Upper lobe of left lung (tissue), 6 donors: ENCODE measurements around the gene NET1. TPM values are rescaled to one million over a fixed set of nuclear protein-coding genes. Genes with fewer than 3 reads are reported as not detected.

Source experiments
- ATAC-seq, 2 donors: fragments of 200-7000 bp; cut with Tn5 transposase; one replicate each; pipeline ENCODE4 v1.9.1; 2022; ENCODE audit warnings: mild to moderate bottlenecking in 2 of 2, moderate library complexity in 2 of 2; ENCODE audit not compliant: low FRiP score in 2 of 2
- DNase-seq, 2 donors: peaks; one replicate each; pipeline ENCODE4 v3.0.0-alpha.2; 2019 to 2020
- H3K27ac ChIP-seq, 4 donors: fragments of 200-600 bp; sonication (generic); one replicate each; pipeline ENCODE4 v1.5.1; 2016 to 2019
- H3K27me3 ChIP-seq, 4 donors: fragments of 200-600 bp; sonication (generic); one replicate each; pipeline ENCODE4 v1.5.1; 2017 to 2019
- H3K36me3 ChIP-seq, 4 donors: fragments of 200-600 bp; sonication (generic); one replicate each; pipeline ENCODE4 v1.5.1; 2016 to 2019
- H3K4me1 ChIP-seq, 4 donors: fragments of 200-600 bp; sonication (generic); one replicate each; pipeline ENCODE4 v1.5.1; 2018 to 2019
- H3K4me3 ChIP-seq, 4 donors: fragments of 200-600 bp; sonication (generic); one replicate each; pipeline ENCODE4 v1.5.1; 2017 to 2019; ENCODE audit warnings: mild to moderate bottlenecking in 2 of 4, moderate library complexity in 1 of 4
- H3K9me3 ChIP-seq, 4 donors: fragments of 200-600 bp; sonication (generic); one replicate each; pipeline ENCODE4 v1.5.1; 2018 to 2019
- CTCF ChIP-seq, 6 experiments: fragments of 450-650 bp in 4 of 6; fragments of 200-600 bp in 2 of 6; sonication (generic) in 2 of 6; IDR thresholded peaks; one replicate each; pipeline ENCODE4 v1.5.1; 2016 to 2019; ENCODE audit warnings: antibody characterized with exemption in 6 of 6
- EP300 ChIP-seq, 4 donors: sonication (generic); formaldehyde crosslinking; IDR thresholded peaks; one replicate each; pipeline ENCODE4 v1.5.1; 2017; ENCODE audit warnings: antibody characterized with exemption in 4 of 4, control low read depth in 2 of 4
- POLR2A ChIP-seq, 4 donors: fragments of 450-650 bp; IDR thresholded peaks; one replicate each; pipeline ENCODE4 v1.5.1; 2016 to 2017; ENCODE audit warnings: antibody characterized with exemption in 4 of 4, mild to moderate bottlenecking in 2 of 4
- POLR2AphosphoS5 ChIP-seq, 2 donors: sonication (generic); formaldehyde crosslinking; IDR thresholded peaks; one replicate each; pipeline ENCODE4 v1.5.1; 2017; ENCODE audit warnings: antibody characterized with exemption in 2 of 2
- WGBS, 2 donors: methylation state at CpG; one replicate each; pipeline ENCODE4 v1.1.5; 2017 to 2018; 5-methylcytosine and 5-hydroxymethylcytosine counted together
- total RNA-seq, 6 donors: library from RNA; depleted of rRNA in 4 of 6; stranded (reverse); fragments of >200 nt in 4 of 6; gene quantifications; one replicate each; pipeline versions ENCODE4 v1.1.0 to v1.2.1, GENCODE V29; 2016 to 2021
- donor health status: DM: no; HTN: no; CAD: no; lungs with moderate emphysema.
- donor health status: DM: no; HTN: yes; CAD: no; lungs with severe emphysema.

The NET1 gene
- total RNA-seq, 6 donors from 2014 or later = 24.1 to 85.0 (median 47.2) TPM

- Histone ChIP-seq H3K27ac (peak overlapping the region in 2 of 4 donors; percentile 16 to 37), H3K4me3 (no peak overlapping the region), H3K9me3 (no peaks in the 10 kb centered on the region), H3K4me1 (peaks cover 5 to 35% (median 15%) of the 10 kb centered on the region in 4 donors), H3K27me3 (no peaks in the 10 kb centered on the region), H3K36me3 (no peaks in the 10 kb centered on the region)
- ATAC-seq (no peak), DNase-seq (peak in 1 of 2 donors; percentile 35)
- WGBS, 2 donors = 38 to 52% methylated on average over 9 to 12 of the region's 12 CpGs
- TF ChIP-seq CTCF (IDR thresholded peaks at IDR 0.05) = no peak
- no peak for TF ChIP-seq EP300 (IDR thresholded peaks at IDR 0.05)
- TF ChIP-seq POLR2AphosphoS5 (IDR thresholded peaks at IDR 0.05) = no peak
- no peak for TF ChIP-seq POLR2A (IDR thresholded peaks at IDR 0.05)
Observed at GRCh38 chr10:5502061-5502521, 89.7 kb downstream of the NET1 start.

- ATAC-seq (no peak), DNase-seq (no peak)
- Histone ChIP-seq H3K4me3 (no peak overlapping the region), H3K27ac (peak overlapping the region in 2 of 4 donors; percentile 16 to 37), H3K4me1 (peaks cover 6 to 35% (median 19%) of the 10 kb centered on the region in 4 donors), H3K27me3 (no peaks in the 10 kb centered on the region), H3K36me3 (no peaks in the 10 kb centered on the region), H3K9me3 (no peaks in the 10 kb centered on the region)
- 70 to 72% methylated on average over 13 to 14 of the region's 14 CpGs for WGBS, 2 donors
- TF ChIP-seq EP300 (IDR thresholded peaks at IDR 0.05) (no peak), POLR2AphosphoS5 (IDR thresholded peaks at IDR 0.05) (no peak), CTCF (IDR thresholded peaks at IDR 0.05) (no peak), POLR2A (IDR thresholded peaks at IDR 0.05) (no peak)
Observed at GRCh38 chr10:5502571-5503476, 90.5 kb downstream of the NET1 start.

- Histone ChIP-seq H3K36me3 (no peaks in the 10 kb centered on the region), H3K4me1 (peaks cover 6 to 40% (median 20%) of the 10 kb centered on the region in 4 donors), H3K4me3 (no peak overlapping the region), H3K27ac (peak overlapping the region in 2 of 4 donors; percentile 27 to 52), H3K27me3 (no peaks in the 10 kb centered on the region), H3K9me3 (no peaks in the 10 kb centered on the region)
- TF ChIP-seq EP300 (IDR thresholded peaks at IDR 0.05) = peak in 2 of 4 donors; percentile 9 to 80
- peak; percentile 36 to 69 for TF ChIP-seq POLR2AphosphoS5 (IDR thresholded peaks at IDR 0.05)
- TF ChIP-seq POLR2A (IDR thresholded peaks at IDR 0.05) = no peak
- no peak for TF ChIP-seq CTCF (IDR thresholded peaks at IDR 0.05)
- DNase-seq (peak in 1 of 2 donors; percentile 85), ATAC-seq (peak; percentile 32 to 79)
- WGBS, 2 donors = 57 to 72% methylated on average over 3 of the region's 3 CpGs
Observed at GRCh38 chr10:5503477-5503835, 91.1 kb downstream of the NET1 start.

GRCh38 chr10:5504146-5505072, 92.1 kb downstream of the NET1 start:
- Histone ChIP-seq H3K27me3 (no peaks in the 10 kb centered on the region), H3K27ac (peak overlapping the region in 3 of 4 donors; percentile 1 to 52 (median 27)), H3K4me3 (no peak overlapping the region), H3K9me3 (no peaks in the 10 kb centered on the region), H3K4me1 (peaks cover 6 to 40% (median 20%) of the 10 kb centered on the region in 4 donors), H3K36me3 (no peaks in the 10 kb centered on the region)
- no peak for ATAC-seq
- TF ChIP-seq POLR2A (IDR thresholded peaks at IDR 0.05) (no peak), EP300 (IDR thresholded peaks at IDR 0.05) (no peak), POLR2AphosphoS5 (IDR thresholded peaks at IDR 0.05) (no peak), CTCF (IDR thresholded peaks at IDR 0.05) (no peak)
- 69 to 73% methylated on average over 13 to 18 of the region's 18 CpGs for WGBS, 2 donors
- no peak for DNase-seq
